NCI-H510A treated with DMSO at 0.1 percent for 48 hours (cell line): ENCODE data around the gene SREBF2.

Experiments used
- DNase-seq: peaks from one replicate; lab custom pipeline; 2025; lab: John Stamatoyannopoulos, UW

SREBF2 gene

GRCh38 chr22:41908411-41909309, 75.8 kb downstream of the SREBF2 start:
- no peak for DNase-seq

DNA sequence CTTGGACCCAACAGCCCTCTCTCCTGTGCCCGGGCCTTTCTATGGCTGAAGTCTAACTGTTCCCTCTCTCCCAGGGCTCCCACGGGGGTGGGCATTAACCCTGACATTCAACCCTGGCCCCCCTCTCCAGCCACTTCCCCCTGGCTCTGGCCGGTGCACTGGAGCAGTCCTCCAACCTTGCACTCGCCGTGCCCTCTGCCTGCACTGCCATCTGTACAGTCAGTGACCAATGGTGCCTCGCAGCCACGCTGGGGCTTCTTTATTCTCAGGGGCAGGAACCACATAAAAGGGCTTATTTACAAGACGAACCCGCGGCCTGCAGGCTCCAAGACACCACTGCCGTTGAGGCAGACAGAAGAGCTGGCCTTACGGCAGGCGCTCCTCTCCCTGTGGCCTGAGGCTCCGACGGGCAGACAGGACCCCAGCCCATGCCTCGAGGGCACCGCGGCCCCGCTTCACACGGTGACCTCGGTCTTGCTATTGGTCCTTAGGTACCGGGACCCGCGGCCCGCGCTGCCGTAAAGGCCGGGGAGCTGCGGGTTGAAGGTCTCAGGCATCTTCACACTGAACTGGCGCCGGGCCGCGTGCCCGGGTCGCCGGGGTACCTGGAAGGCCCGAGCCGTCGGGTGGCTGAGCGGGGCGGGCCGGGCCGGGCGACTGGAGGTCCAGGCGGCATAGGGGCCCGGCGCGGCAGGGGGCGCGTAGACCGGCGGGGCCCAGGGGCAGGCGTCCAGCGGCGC, 76.6 kb downstream of the SREBF2 start:
- no peak for DNase-seq

GRCh38 chr22:41910050-41911000, 77.4 kb downstream of the SREBF2 start:
- DNase-seq, result no peak

DNA sequence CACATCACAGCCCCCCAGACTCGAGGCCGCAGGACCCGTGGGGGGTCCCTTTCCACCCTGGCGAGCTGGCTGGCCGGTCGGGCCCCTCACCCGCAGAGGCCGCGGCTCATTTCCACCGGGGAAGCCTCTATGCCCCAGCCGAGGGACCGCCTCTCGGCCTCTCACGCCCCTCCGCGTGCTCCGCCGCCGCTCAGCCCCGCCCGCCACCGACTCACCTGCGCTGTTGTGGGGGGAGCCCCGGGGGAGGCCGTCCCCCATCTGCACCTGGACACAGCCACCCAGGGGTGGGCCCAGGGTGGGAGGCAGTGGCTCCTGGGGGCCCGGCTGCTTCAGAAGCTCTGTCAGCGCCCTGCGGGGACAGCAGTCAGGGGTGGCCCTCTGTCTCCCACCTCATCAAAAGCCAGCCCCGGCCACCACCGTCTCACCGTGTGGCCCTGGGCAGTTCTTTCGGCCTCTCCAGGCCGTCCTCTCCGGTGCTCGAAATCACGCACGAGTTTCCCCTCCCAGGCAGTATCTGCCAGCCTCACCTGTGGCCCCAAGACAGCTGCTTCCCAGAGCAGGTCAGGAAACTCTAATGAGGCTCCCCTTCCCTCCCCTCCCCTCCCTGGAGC, 78.2 kb downstream of the SREBF2 start:
- DNase-seq, result no peak

- DNase-seq, result no peak
Measured at GRCh38 chr22:41912338-41913039, 79.6 kb downstream of the SREBF2 start.

GRCh38 chr22:41913040-41913719, 80.3 kb downstream of the SREBF2 start:
- DNase-seq, result no peak

DNA sequence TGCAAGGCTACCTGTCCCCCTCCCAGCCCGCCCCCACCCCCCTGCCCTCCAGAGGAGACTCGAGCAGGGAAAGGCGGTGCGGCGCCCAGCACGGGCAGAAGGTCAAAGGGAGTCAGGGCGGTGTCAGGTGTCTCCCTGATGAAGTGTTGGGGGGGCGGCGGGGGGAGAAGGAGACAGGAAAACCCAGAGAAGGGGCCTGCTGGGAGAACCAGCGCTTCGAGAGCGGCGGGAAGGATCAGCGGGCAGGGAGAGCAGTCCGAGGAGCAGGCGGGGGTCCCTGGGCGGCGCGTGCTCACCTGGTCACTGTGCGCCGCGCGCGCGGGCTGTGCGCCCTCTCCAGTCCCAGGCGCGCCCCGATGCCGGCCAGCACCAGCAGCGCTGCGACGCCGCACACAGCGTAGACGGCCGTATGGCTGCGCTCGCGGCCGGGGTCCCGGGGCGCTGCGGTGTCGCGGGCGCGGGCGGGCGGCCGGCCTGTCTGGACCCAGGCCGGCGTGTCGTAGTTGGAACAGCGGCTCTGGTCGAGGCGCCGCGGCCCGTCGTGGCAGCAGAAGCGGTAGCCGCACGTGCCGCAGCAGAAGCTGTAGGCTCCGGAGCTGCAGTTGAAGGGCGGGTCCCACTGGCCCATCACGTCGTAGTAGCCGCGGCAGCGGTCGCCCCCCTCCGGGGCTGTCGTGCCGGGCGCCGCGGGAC, 81.1 kb downstream of the SREBF2 start:
- no peak for DNase-seq

DNA sequence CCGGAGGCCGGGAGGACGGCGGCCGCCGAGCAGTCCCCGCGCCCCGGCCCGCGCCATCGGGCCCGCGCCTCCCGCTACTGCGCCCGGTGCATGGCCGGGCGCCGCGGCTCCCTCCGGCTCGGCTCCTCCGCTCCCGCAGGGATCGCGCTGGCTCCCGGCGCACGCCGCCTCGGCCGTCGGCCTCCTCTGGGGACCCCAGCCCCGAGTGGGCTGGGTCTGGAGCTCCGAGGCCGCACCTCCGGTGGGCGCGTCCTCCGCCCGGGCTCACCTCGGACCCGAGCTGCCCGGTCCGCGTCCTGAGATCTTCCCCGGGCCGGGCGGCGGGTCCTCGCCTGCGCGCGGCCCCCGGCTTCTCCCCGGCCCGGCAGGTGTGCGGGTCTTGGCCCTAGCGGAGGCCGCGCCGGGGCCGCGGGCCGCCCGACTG, 81.7 kb downstream of the SREBF2 start:
- DNase-seq, result no peak

- peak; percentile 32 for DNase-seq
Measured at GRCh38 chr22:41915035-41915785, 82.3 kb downstream of the SREBF2 start, which contains the start of gene SHISA8. SHISA8 (minus strand) TSS chr22:41915074; CDS start chr22:41914667, 407 bp downstream.

GRCh38 chr22:41915786-41916493, 83.0 kb downstream of the SREBF2 start:
- DNase-seq, result no peak

DNA sequence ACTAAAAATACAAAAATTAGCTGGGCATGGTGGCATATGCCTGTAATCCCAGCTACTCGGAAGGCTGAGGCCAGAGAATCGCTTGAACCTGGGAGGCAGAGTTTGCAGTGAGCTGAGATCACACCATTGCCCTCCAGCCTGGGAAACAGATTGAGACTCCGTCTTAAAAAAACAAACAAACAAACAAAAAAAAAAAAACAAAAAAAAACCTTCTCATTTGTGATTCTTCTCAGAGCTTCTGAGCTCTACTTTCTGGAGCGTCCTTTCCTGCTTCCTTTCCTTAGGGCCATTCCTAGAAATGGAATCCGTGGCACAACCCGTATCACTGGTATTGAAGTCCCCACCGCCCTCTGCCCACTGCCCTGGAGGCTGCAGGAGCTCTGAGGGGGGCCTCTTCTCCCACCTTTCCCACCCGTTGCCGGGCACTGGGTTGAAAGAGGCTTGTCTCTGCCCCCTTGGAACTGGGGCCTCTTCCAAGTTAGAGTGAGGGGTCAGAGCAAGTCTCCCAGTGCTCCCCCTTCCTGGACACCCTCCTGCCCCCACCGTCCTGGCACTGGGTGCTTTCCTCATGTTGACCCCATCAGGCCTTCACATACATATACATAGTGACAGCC, 83.9 kb downstream of the SREBF2 start:
- no peak for DNase-seq

GRCh38 chr22:41917375-41917902, 84.5 kb downstream of the SREBF2 start:
- peak; percentile 33 for DNase-seq

DNA sequence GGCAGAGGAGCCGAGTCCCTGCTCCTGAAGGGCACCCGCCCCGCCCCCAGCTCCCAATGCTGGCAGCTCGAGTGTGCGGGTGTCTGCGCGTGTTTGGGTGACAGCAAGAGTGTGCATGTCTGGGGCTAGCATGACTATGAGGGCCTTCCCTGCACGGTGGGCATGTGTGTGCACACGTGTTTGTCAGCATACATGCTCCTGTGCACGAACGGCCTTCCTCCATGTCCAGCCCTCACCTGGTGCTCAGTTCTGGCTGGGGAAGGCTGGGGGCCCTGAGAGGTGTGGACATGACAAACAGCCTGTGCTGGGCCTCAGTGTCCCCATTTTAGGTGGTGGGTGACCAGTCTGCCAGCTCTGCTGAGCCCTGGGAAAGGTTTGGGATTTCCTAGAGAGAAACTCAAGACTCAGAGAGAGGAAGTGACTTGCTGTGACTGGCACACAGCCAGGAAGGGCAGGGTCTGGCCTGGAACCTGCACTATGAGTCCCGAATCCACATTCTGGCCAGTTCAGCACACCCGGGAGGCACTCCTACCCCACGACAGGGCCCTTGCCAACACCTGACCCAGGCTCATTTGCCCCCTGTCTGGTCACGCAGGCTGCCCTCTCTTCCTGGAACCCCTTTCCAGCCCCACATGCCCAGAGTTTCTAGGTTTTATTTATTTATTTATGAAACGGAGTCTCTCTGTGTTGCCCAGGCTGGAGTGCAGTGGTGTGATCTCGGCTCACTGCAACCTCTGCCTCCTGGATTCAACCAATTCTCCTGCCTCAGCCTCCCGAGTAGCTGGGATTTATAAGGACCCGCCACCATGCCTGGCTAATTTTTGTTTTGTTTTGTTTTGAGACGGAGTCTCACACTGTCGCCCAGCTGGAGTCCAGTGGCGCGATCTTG, 85.2 kb downstream of the SREBF2 start:
- DNase-seq, result peak; percentile 7

GRCh38 chr22:41919357-41920224, 86.7 kb downstream of the SREBF2 start:
- DNase-seq, result no peak

DNA sequence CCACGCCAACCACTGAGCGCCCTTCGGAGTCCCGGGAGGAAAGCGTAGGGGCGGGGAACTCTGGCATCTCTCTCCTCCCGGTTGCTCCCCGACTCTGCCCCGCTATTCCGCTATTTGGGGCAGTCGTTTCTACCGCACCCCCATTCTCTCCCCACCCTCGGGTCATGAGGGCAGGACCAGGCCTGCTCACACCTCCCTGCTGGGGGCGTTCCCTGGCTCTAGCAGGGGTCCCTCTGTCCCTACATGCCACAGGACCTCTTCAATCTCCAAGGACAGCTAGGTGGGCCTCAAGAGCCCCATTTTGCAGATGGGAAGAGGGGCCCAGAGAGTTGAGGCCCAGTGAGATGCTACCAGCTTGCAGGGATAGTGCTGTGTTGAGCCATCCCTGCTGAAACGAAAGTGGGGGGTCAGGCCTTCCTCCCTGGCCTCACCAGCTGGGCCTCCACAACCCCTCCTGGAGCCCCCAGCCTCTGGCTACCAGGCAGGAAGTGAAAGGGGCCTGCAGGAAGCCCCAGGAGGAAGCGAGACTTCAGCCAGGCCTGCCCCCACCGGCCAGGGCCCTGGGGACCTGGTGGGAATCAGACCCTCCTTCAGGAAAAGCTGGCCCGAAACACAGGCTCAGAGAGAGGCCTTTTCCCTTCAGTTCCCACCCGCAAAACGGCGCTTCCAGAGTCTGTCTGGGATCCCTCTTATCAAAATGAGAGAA, 87.5 kb downstream of the SREBF2 start:
- DNase-seq, result no peak
